Muscle layer of duodenum (tissue), 2 donors: ENCODE measurements around the gene SPATA2.

Source experiments
- H3K27ac ChIP-seq: one replicate; pipeline ENCODE4 v1.7.0; 2013; ENCODE audit warnings: mild to moderate bottlenecking, low read length
- H3K27me3 ChIP-seq: one replicate; pipeline ENCODE4 v1.7.0; 2013; ENCODE audit warnings: low read depth, mild to moderate bottlenecking, control low read depth, low read length
- H3K36me3 ChIP-seq, 2 donors: one replicate each; pipeline ENCODE4 v1.7.0; 2013; ENCODE audit warnings: low read length in 2 of 2, control low read depth in 1 of 2, mild to moderate bottlenecking in 1 of 2; ENCODE audit not compliant: insufficient read depth in 2 of 2, control insufficient read depth in 1 of 2
- H3K4me1 ChIP-seq, 2 donors: one replicate each; pipeline ENCODE4 v1.7.0; 2013; ENCODE audit warnings: low read length in 2 of 2, mild to moderate bottlenecking in 2 of 2, control low read depth in 1 of 2, moderate library complexity in 1 of 2; ENCODE audit not compliant: insufficient read depth in 2 of 2, control insufficient read depth in 1 of 2
- H3K4me3 ChIP-seq, 2 donors: one replicate each; pipeline ENCODE4 v1.7.0; 2013; ENCODE audit warnings: low read length in 2 of 2, low read depth in 1 of 2, mild to moderate bottlenecking in 1 of 2
- H3K9me3 ChIP-seq, 2 donors: one replicate each; pipeline ENCODE4 v1.7.0; 2013; ENCODE audit warnings: low read length in 2 of 2, control low read depth in 1 of 2, mild to moderate bottlenecking in 1 of 2; ENCODE audit not compliant: control insufficient read depth in 1 of 2
- donor health status: healthy.

Gene SPATA2

GRCh38 chr20:49909499-49910339 is 5.6 kb downstream of the SPATA2 start:
- H3K27me3 ChIP-seq = no peaks in the 10 kb centered on the region
- peaks cover 25 to 42% of the 10 kb centered on the region in 2 donors for H3K36me3 ChIP-seq
- peaks cover 10 to 30% of the 10 kb centered on the region in 2 donors for H3K4me1 ChIP-seq
- no peaks in the 10 kb centered on the region for H3K9me3 ChIP-seq
- H3K27ac ChIP-seq = peak overlapping the region; percentile 45
- H3K4me3 ChIP-seq = no peak overlapping the region

GRCh38 chr20:49908258-49908565 is 7.1 kb downstream of the SPATA2 start:
- H3K4me3 ChIP-seq = no peak overlapping the region
- H3K36me3 ChIP-seq = peaks cover 30 to 46% of the 10 kb centered on the region in 2 donors
- H3K9me3 ChIP-seq = no peaks in the 10 kb centered on the region
- no peaks in the 10 kb centered on the region for H3K27me3 ChIP-seq
- no peak overlapping the region for H3K27ac ChIP-seq
- H3K4me1 ChIP-seq = peaks cover 0 to 15% of the 10 kb centered on the region in 2 donors

- Histone ChIP-seq H3K36me3 (peaks cover 30 to 46% of the 10 kb centered on the region in 2 donors), H3K27ac (no peak overlapping the region), H3K27me3 (no peaks in the 10 kb centered on the region), H3K4me1 (peaks cover 0 to 9% of the 10 kb centered on the region in 2 donors), H3K9me3 (no peaks in the 10 kb centered on the region), H3K4me3 (no peak overlapping the region)
These were observed 7.7 kb downstream of the SPATA2 start for GRCh38 chr20:49907405-49908257.

- no peaks in the 10 kb centered on the region for H3K9me3 ChIP-seq
- H3K27ac ChIP-seq = no peak overlapping the region
- peaks cover 30 to 46% of the 10 kb centered on the region in 2 donors for H3K36me3 ChIP-seq
- peaks cover 0 to 6% of the 10 kb centered on the region in 2 donors for H3K4me1 ChIP-seq
- H3K27me3 ChIP-seq = no peaks in the 10 kb centered on the region
- no peak overlapping the region for H3K4me3 ChIP-seq
These were observed 8.6 kb downstream of the SPATA2 start for GRCh38 chr20:49906615-49907154.

GRCh38 chr20:49906101-49906604 is 9.2 kb downstream of the SPATA2 start:
- H3K4me1 ChIP-seq = peaks cover 0 to 11% of the 10 kb centered on the region in 2 donors
- H3K27ac ChIP-seq = no peak overlapping the region
- H3K36me3 ChIP-seq = peaks cover 30 to 46% of the 10 kb centered on the region in 2 donors
- H3K9me3 ChIP-seq = no peaks in the 10 kb centered on the region
- no peak overlapping the region for H3K4me3 ChIP-seq
- no peaks in the 10 kb centered on the region for H3K27me3 ChIP-seq

GRCh38 chr20:49905415-49906091 is 9.8 kb downstream of the SPATA2 start:
- Histone ChIP-seq H3K27me3 (no peaks in the 10 kb centered on the region), H3K27ac (no peak overlapping the region), H3K36me3 (peaks cover 30 to 46% of the 10 kb centered on the region in 2 donors), H3K9me3 (no peaks in the 10 kb centered on the region), H3K4me3 (no peak overlapping the region), H3K4me1 (peaks cover 0 to 13% of the 10 kb centered on the region in 2 donors)

- Histone ChIP-seq H3K9me3 (no peaks in the 10 kb centered on the region), H3K4me1 (peaks cover 0 to 7% of the 10 kb centered on the region in 2 donors), H3K27ac (no peak overlapping the region), H3K27me3 (no peaks in the 10 kb centered on the region), H3K4me3 (no peak overlapping the region), H3K36me3 (peaks cover 30 to 40% of the 10 kb centered on the region in 2 donors)
These were observed 10.7 kb downstream of the SPATA2 start for GRCh38 chr20:49904440-49905214.

- Histone ChIP-seq H3K27ac (no peak overlapping the region), H3K4me1 (peaks cover 0 to 7% of the 10 kb centered on the region in 2 donors), H3K27me3 (no peaks in the 10 kb centered on the region), H3K9me3 (no peaks in the 10 kb centered on the region), H3K36me3 (peaks cover 16 to 23% of the 10 kb centered on the region in 2 donors), H3K4me3 (no peak overlapping the region)
These were observed 13.7 kb downstream of the SPATA2 start for GRCh38 chr20:49901588-49901987.

- no peak overlapping the region for H3K4me3 ChIP-seq
- no peaks in the 10 kb centered on the region for H3K9me3 ChIP-seq
- peaks cover 4 to 5% of the 10 kb centered on the region in 2 donors for H3K36me3 ChIP-seq
- H3K4me1 ChIP-seq = peaks cover 0 to 7% of the 10 kb centered on the region in 2 donors
- no peak overlapping the region for H3K27ac ChIP-seq
- no peaks in the 10 kb centered on the region for H3K27me3 ChIP-seq
These were observed 15.6 kb downstream of the SPATA2 start for GRCh38 chr20:49899541-49900383.

- no peaks in the 10 kb centered on the region for H3K9me3 ChIP-seq
- H3K4me3 ChIP-seq = no peak overlapping the region
- H3K27me3 ChIP-seq = no peaks in the 10 kb centered on the region
- peaks cover 5 to 14% of the 10 kb centered on the region in 2 donors for H3K4me1 ChIP-seq
- H3K36me3 ChIP-seq = no peaks in the 10 kb centered on the region
- no peak overlapping the region for H3K27ac ChIP-seq
These were observed 19.1 kb downstream of the SPATA2 start for GRCh38 chr20:49896204-49896603.
